B cell (primary cell): ENCODE measurements around the gene SCAMP3. TPM values are rescaled to one million over a fixed set of nuclear protein-coding genes. Genes with fewer than 3 reads are reported as not detected.
A peak's percentile ranks its signal among the peaks of the same experiment; 100 is the strongest.
"Not testable (repeated sequence)": the region's sequence is repeated elsewhere in the genome, so short reads cannot be mapped to it uniquely, and the experiment has no call there.

Experiments
- ATAC-seq: fragments of 200-7000 bp; cut with Tn5 transposase; one replicate; pipeline ENCODE4 v1.10.0; 2021; ENCODE audit warnings: low read depth, mild to moderate bottlenecking, moderate number of reproducible peaks, moderate library complexity
- CTCF ChIA-PET: fragments of 350-600 bp; sonication (Branson Sonifier 250); formaldehyde crosslinking; loops from one replicate; lab custom pipeline; 2021; ENCODE audit warnings: antibody characterized with exemption, inconsistent platforms; lab: Charles Lee
- POLR2A ChIA-PET: fragments of 350-600 bp; sonication (Branson Sonifier 250); formaldehyde crosslinking; loops from one replicate; lab custom pipeline; 2021; ENCODE audit warnings: antibody characterized with exemption; lab: Charles Lee
- DNase-seq: peaks from one replicate; pipeline ENCODE4 v3.0.0; 2013
- H2AFZ ChIP-seq: 2 replicates; pipeline ENCODE4 v1.6.1; 2012; ENCODE audit warnings: mild to moderate bottlenecking, low read depth, low read length; ENCODE audit not compliant: insufficient read depth, poor library complexity, severe bottlenecking
- H3K27ac ChIP-seq, 2 donors: 1 replicate in 1 of 2; 2 replicates in 1 of 2; pipeline ENCODE4 v1.5.1; 2012 to 2013; ENCODE audit warnings: low read length in 2 of 2, mild to moderate bottlenecking in 2 of 2, moderate library complexity in 1 of 2
- H3K27me3 ChIP-seq, 4 experiments: fragments of 200-600 bp in 1 of 4; sonication (generic) in 1 of 4; replicated peaks in 1 of 4; 1 replicate in 2 of 4; 2 replicates in 2 of 4; pipeline versions ENCODE4 v1.6.1 to v1.7.0; 2013 to 2016; ENCODE audit warnings: low read length in 3 of 4, mild to moderate bottlenecking in 2 of 4, mixed read lengths in 1 of 4, moderate library complexity in 1 of 4; ENCODE audit not compliant: insufficient read depth in 4 of 4, control insufficient read depth in 3 of 4; ENCODE audit errors: control extremely low read depth in 1 of 4
- H3K36me3 ChIP-seq, 2 experiments: replicated peaks in 1 of 2; 1 replicate in 1 of 2; 2 replicates in 1 of 2; pipeline versions ENCODE4 v1.6.1 to v1.7.1; 2013; ENCODE audit warnings: low read length in 1 of 2; ENCODE audit not compliant: insufficient read depth in 2 of 2, control insufficient read depth in 1 of 2; ENCODE audit errors: control extremely low read depth in 1 of 2, extremely low read depth in 1 of 2
- H3K4me1 ChIP-seq, 2 donors: fragments of 200-600 bp in 1 of 2; sonication (generic) in 1 of 2; 1 replicate in 1 of 2; 2 replicates in 1 of 2; pipeline versions ENCODE4 v1.5.1 to v1.6.1; 2013 to 2017; ENCODE audit warnings: low read length in 2 of 2; ENCODE audit not compliant: control insufficient read depth in 2 of 2, insufficient read depth in 2 of 2
- H3K4me2 ChIP-seq: replicated peaks from 2 replicates; pipeline ENCODE3; 2012; ENCODE audit warnings: mild to moderate bottlenecking, low read depth, low read length; ENCODE audit not compliant: poor library complexity, severe bottlenecking
- H3K4me3 ChIP-seq, 5 experiments: fragments of 200-600 bp in 1 of 5; sonication (generic) in 1 of 5; 1 replicate in 3 of 5; 2 replicates in 2 of 5; pipeline versions ENCODE4 v1.5.1 to v1.7.0; 2011 to 2016; ENCODE audit warnings: low read length in 4 of 5, mild to moderate bottlenecking in 4 of 5, low read depth in 2 of 5, control low read depth in 1 of 5, moderate library complexity in 1 of 5; ENCODE audit not compliant: insufficient read depth in 1 of 5; ENCODE audit errors: control extremely low read depth in 1 of 5, extremely low read depth in 1 of 5
- H3K79me2 ChIP-seq: fragments of 200-600 bp; sonication (generic); one replicate; pipeline ENCODE4 v1.6.0; 2016; ENCODE audit warnings: low read length; ENCODE audit not compliant: control insufficient read depth, insufficient read depth
- H3K9ac ChIP-seq: fragments of 200-600 bp; sonication (generic); 2 replicates; pipeline ENCODE4 v1.6.1; 2017; ENCODE audit warnings: mild to moderate bottlenecking, low read length, moderate library complexity
- H3K9me3 ChIP-seq, 3 donors: one replicate each; pipeline versions ENCODE4 v1.6.1 to v1.7.1; 2013; ENCODE audit warnings: low read length in 2 of 3; ENCODE audit not compliant: control insufficient read depth in 2 of 3, insufficient read depth in 1 of 3; ENCODE audit errors: control extremely low read depth in 1 of 3
- H4K20me1 ChIP-seq: 2 replicates; pipeline ENCODE4 v1.6.0; 2012; ENCODE audit warnings: mild to moderate bottlenecking, low read length; ENCODE audit not compliant: insufficient read depth, control insufficient read depth, poor library complexity, severe bottlenecking
- H3K27ac Mint-ChIP-seq: one replicate; pipeline ENCODE4 v1.8.0; 2021; ENCODE audit warnings: mixed read lengths
- H3K27me3 Mint-ChIP-seq: one replicate; pipeline ENCODE4 v1.8.0; 2021; ENCODE audit warnings: mixed read lengths
- H3K4me1 Mint-ChIP-seq: one replicate; pipeline ENCODE4 v1.8.0; 2021; ENCODE audit warnings: mixed read lengths
- H3K4me3 Mint-ChIP-seq: one replicate; pipeline ENCODE4 v1.8.0; 2021; ENCODE audit warnings: mixed read lengths
- H3K9me3 Mint-ChIP-seq: one replicate; pipeline ENCODE4 v1.8.0; 2022; ENCODE audit warnings: mixed read lengths; ENCODE audit not compliant: insufficient read depth
- EZH2 ChIP-seq: IDR thresholded peaks from 2 replicates; pipeline ENCODE4 v1.6.1; 2012; ENCODE audit warnings: borderline replicate concordance, low read depth, mild to moderate bottlenecking, moderate library complexity, low read length; ENCODE audit not compliant: insufficient read depth, poor library complexity, severe bottlenecking
- WGBS: methylation state at CpG from one replicate; pipeline ENCODE4 v1.1.5; 2013; ENCODE audit warnings: missing lambda C conversion rate; ENCODE audit not compliant: insufficient coverage; 5-methylcytosine and 5-hydroxymethylcytosine counted together
- intact Hi-C: fragments of 100-400 bp; cut with micrococcal nuclease; formaldehyde crosslinking; loops from one replicate; pipeline ENCODE4 v1.10.0; 2022
- polyA plus RNA-seq: library from polyadenylated mRNA; depleted of rRNA; stranded (reverse); fragments of >200 nt; gene quantifications from 2 replicates; pipeline ENCODE4 v1.2.3, GENCODE V29; 2012
- total RNA-seq, 2 donors: library from RNA; stranded (reverse); fragments of 120-200 nt in 1 of 2; gene quantifications; 1 replicate in 1 of 2; 2 replicates in 1 of 2; pipeline versions ENCODE4 v1.2.3 to v1.2.4, GENCODE V29; 2013 to 2022
- TF ChIP-seq, protein P1 (sequence below): fragments of 200-600 bp; IDR thresholded peaks from one replicate; pipeline ENCODE4 v1.8.0; 2022; ENCODE audit warnings: antibody characterized with exemption, mild to moderate bottlenecking

Gene SCAMP3
- total and polyA plus RNA-seq, 2 donors (not counting 1 experiment from before 2014, with no cell fraction given), result 79.8 to 107 TPM

DNA sequence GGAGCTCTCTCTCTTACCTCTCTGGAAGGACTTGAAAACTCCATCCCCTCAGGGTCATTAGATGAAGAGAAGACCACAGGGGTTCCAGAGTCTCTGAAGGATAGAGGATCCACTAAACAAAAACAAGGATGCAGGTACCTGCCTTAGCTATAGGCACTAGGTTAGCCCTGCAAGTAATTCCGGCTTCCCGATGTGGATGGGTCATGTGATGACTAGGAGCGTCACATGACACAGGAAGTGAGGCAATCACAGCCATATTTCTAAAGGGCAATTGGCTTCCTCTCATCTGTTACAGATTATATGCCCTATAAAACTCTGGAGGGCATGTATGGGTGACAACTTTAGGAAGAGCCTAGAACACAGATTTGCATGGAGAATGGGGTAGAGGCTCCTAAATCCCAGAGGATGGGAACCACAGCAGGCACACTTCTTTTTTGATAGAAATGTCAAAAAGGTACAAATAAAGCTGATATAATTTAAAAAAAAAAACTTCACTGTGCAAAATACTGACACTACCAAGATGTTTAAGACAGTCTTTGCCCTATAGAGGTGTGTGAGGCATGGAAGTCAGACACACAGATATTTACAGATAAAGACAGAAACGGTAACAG lies 21.0 kb downstream of the SCAMP3 start:
- Histone ChIP-seq H3K27me3 (no peaks in the 10 kb centered on the region), H2AFZ (peak overlapping the region; percentile 66), H3K27ac (peak overlapping the region in 1 of 2 donors; percentile 28), H3K4me3 (peak overlapping the region; percentile 36 to 65 (median 51)), H3K79me2 (peaks cover 9% of the 10 kb centered on the region), H3K36me3 (peaks cover 0 to 17% of the 10 kb centered on the region in 2 experiments), H3K4me1 (peaks cover 27 to 36% of the 10 kb centered on the region in 2 donors), H4K20me1 (no peaks in the 10 kb centered on the region), H3K4me2 (peak overlapping the region; percentile 78), H3K9ac (peak overlapping the region; percentile 58), H3K9me3 (peaks cover 0 to 4% (median 2%) of the 10 kb centered on the region in 3 donors)
- peaks cover 4% of the 10 kb centered on the region for H3K27me3 Mint-ChIP-seq
- peak overlapping the region; percentile 61 for H3K27ac Mint-ChIP-seq
- WGBS, result 28% methylated on average over 3 of the region's 4 CpGs
- CTCF ChIA-PET, result interaction anchor here (1.0 to 2.1 kb wide), 6 partner anchors 10 to 150 kb away, joined by 3 to 18 read pairs (median 4); partner anchors contain the start of gene SCAMP3
- POLR2A ChIA-PET, result interaction anchor here (0.6 to 0.7 kb wide), 3 partner anchors 9 to 17 kb away, joined by 3 to 7 read pairs (median 4); no protein-coding TSS in a partner anchor
- H3K9me3 Mint-ChIP-seq, result no peaks in the 10 kb centered on the region
- TF ChIP-seq, protein P1, sequence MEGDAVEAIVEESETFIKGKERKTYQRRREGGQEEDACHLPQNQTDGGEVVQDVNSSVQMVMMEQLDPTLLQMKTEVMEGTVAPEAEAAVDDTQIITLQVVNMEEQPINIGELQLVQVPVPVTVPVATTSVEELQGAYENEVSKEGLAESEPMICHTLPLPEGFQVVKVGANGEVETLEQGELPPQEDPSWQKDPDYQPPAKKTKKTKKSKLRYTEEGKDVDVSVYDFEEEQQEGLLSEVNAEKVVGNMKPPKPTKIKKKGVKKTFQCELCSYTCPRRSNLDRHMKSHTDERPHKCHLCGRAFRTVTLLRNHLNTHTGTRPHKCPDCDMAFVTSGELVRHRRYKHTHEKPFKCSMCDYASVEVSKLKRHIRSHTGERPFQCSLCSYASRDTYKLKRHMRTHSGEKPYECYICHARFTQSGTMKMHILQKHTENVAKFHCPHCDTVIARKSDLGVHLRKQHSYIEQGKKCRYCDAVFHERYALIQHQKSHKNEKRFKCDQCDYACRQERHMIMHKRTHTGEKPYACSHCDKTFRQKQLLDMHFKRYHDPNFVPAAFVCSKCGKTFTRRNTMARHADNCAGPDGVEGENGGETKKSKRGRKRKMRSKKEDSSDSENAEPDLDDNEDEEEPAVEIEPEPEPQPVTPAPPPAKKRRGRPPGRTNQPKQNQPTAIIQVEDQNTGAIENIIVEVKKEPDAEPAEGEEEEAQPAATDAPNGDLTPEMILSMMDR, result no peak
- TF ChIP-seq EZH2, result no peak
- H3K4me3 Mint-ChIP-seq, result peak overlapping the region; percentile 88
- DNase-seq (peak; percentile 82), ATAC-seq (no peak)
- H3K4me1 Mint-ChIP-seq, result peaks cover 33% of the 10 kb centered on the region
- intact Hi-C loops, result loop anchor here (1.0 to 5.0 kb wide), 3 partner anchors 14 to 69 kb away; partner anchors contain the start of genes HCN3, KRTCAP2 and TRIM46

DNA sequence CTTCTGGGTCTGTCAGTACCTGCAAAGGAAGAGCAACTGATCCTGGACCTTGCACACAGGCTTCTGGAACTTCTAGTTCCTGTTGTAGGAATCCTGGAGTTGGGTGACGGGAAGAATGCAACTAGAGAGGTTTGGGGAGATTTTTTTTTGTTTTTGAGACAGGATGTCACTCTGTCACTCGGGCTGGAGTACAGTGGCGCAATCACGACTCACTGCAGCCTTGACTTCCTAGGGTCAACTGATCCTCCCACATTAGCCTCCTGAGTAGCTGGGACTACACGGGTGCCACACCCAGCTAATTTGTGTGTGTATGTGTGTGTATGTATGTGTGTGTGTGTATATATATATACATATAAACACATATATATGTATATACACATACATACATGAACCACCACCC lies 25.7 kb downstream of the SCAMP3 start:
- Mint-ChIP-seq H3K27ac (no peak overlapping the region), H3K27me3 (no peaks in the 10 kb centered on the region), H3K4me3 (no peak overlapping the region), H3K4me1 (peaks cover 14% of the 10 kb centered on the region), H3K9me3 (no peaks in the 10 kb centered on the region)
- peaks cover 3% of the 10 kb centered on the region for H3K79me2 ChIP-seq
- peaks cover 10 to 15% of the 10 kb centered on the region in 2 donors for H3K4me1 ChIP-seq
- ChIA-PET CTCF (interaction anchor here (1.0 to 1.8 kb wide), 2 partner anchors 15 to 58 kb away, joined by 3 to 5 read pairs; no protein-coding TSS in a partner anchor), POLR2A (no interaction called here)
- peaks cover 0 to 20% of the 10 kb centered on the region in 2 experiments for H3K36me3 ChIP-seq
- H3K27ac ChIP-seq, result no peak overlapping the region
- H2AFZ ChIP-seq, result no peak overlapping the region
- no peak for DNase-seq
- H3K27me3 ChIP-seq, result no peaks in the 10 kb centered on the region
- no peak for TF ChIP-seq EZH2
- TF ChIP-seq, protein P1, result no peak
- intact Hi-C loops, result no loop called here
- H3K4me2 ChIP-seq, result no peak overlapping the region
- no peaks in the 10 kb centered on the region for H3K9me3 ChIP-seq
- H3K4me3 ChIP-seq, result no peak overlapping the region
- H3K9ac ChIP-seq, result no peak overlapping the region
- WGBS, result 100% methylated on average over 4 of the region's 5 CpGs
- no peaks in the 10 kb centered on the region for H4K20me1 ChIP-seq
- no peak for ATAC-seq

DNA sequence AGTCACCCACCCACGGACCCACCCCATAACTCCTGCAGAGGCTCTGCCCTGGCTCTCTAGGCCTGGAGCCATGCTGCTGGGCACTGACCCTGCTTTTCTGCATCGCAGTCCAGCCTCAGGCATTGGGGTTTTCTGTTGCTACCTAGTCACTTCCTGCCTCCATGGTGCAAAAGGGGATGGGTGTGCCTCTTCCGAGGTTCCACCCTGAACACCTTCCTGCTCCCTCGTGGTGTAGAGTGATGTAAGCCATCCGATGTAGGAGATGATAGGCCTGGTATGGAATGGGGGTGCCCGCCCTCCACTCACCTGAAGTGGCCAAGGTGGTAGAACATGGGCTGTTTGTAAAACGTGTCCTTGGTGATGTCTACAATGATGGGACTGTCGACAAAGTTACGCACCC lies 26.8 kb downstream of the SCAMP3 start:
- H3K27me3 ChIP-seq, H2AFZ ChIP-seq, H3K27ac Mint-ChIP-seq, H4K20me1 ChIP-seq, H3K79me2 ChIP-seq, H3K9me3 ChIP-seq, H3K4me1 ChIP-seq, POLR2A ChIA-PET, CTCF ChIA-PET, ATAC-seq, DNase-seq, H3K27me3 Mint-ChIP-seq, H3K9ac ChIP-seq, intact Hi-C loops, H3K4me3 ChIP-seq, H3K27ac ChIP-seq, H3K4me2 ChIP-seq, H3K4me3 Mint-ChIP-seq, H3K4me1 Mint-ChIP-seq, H3K9me3 Mint-ChIP-seq: not testable (repeated sequence)
- H3K36me3 ChIP-seq, result peaks cover 0 to 20% of the 10 kb centered on the region in 2 experiments
- WGBS, result 94% methylated on average over 3 of the region's 9 CpGs
